Lower lobe of right lung (tissue), 2 donors: ENCODE measurements around the gene NHSL1. TPM values are rescaled to one million over a fixed set of nuclear protein-coding genes. Genes with fewer than 3 reads are reported as not detected.

Experiments
- ATAC-seq, 2 donors: fragments of 200-7000 bp; cut with Tn5 transposase; one replicate each; pipeline ENCODE4 v1.9.1; 2020 to 2022; ENCODE audit warnings: mild to moderate bottlenecking in 2 of 2, moderate library complexity in 2 of 2
- DNase-seq: peaks from one replicate; pipeline ENCODE4 v3.0.0-alpha.2; 2020
- H3K27ac ChIP-seq: fragments of 200-600 bp; one replicate; pipeline ENCODE4 v1.8.0; 2022
- H3K27me3 ChIP-seq: fragments of 200-600 bp; one replicate; pipeline ENCODE4 v1.8.0; 2022; ENCODE audit warnings: low read depth
- H3K36me3 ChIP-seq: fragments of 200-600 bp; one replicate; pipeline ENCODE4 v1.8.0; 2022; ENCODE audit warnings: mild to moderate bottlenecking
- H3K4me1 ChIP-seq: fragments of 200-600 bp; one replicate; pipeline ENCODE4 v1.8.0; 2022
- H3K4me3 ChIP-seq: fragments of 200-600 bp; one replicate; pipeline ENCODE4 v1.8.0; 2022; ENCODE audit warnings: mild to moderate bottlenecking
- H3K9me3 ChIP-seq: fragments of 200-600 bp; one replicate; pipeline ENCODE4 v1.8.0; 2022
- intact Hi-C: fragments of 100-400 bp; cut with DNase I; formaldehyde crosslinking; loops from one replicate; pipeline ENCODE4 v1.11.0; 2022
- total RNA-seq: library from RNA; stranded (reverse); fragmentation: NEBNext Ultra II Directional; extraction: Animal tissue kit (Norgen Biotek cat#: 25700); gene quantifications from one replicate; pipeline ENCODE4 v1.2.1, GENCODE V29; 2021
- TF ChIP-seq, protein P1 (sequence below): fragments of 200-600 bp; IDR thresholded peaks from one replicate; pipeline ENCODE4 v1.8.0; 2022; ENCODE audit warnings: antibody characterized with exemption, mild to moderate bottlenecking
- donor health status: DM: no; HTN: yes; CAD: no; lungs with severe emphysema.

Gene NHSL1
- total RNA-seq, 1 donor from 2014 or later = 63.7 TPM

GRCh38 chr6:138502546-138502945 is 3.3 kb upstream of the NHSL1 start:
- no peak overlapping the region for H3K27ac ChIP-seq
- H3K27me3 ChIP-seq = no peaks in the 10 kb centered on the region
- no peaks in the 10 kb centered on the region for H3K9me3 ChIP-seq
- peaks cover 19% of the 10 kb centered on the region for H3K4me1 ChIP-seq
- H3K36me3 ChIP-seq = no peaks in the 10 kb centered on the region
- TF ChIP-seq, protein P1, sequence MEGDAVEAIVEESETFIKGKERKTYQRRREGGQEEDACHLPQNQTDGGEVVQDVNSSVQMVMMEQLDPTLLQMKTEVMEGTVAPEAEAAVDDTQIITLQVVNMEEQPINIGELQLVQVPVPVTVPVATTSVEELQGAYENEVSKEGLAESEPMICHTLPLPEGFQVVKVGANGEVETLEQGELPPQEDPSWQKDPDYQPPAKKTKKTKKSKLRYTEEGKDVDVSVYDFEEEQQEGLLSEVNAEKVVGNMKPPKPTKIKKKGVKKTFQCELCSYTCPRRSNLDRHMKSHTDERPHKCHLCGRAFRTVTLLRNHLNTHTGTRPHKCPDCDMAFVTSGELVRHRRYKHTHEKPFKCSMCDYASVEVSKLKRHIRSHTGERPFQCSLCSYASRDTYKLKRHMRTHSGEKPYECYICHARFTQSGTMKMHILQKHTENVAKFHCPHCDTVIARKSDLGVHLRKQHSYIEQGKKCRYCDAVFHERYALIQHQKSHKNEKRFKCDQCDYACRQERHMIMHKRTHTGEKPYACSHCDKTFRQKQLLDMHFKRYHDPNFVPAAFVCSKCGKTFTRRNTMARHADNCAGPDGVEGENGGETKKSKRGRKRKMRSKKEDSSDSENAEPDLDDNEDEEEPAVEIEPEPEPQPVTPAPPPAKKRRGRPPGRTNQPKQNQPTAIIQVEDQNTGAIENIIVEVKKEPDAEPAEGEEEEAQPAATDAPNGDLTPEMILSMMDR = no peak
- DNase-seq (no peak), ATAC-seq (no peak)
- intact Hi-C loops = no loop called here
- H3K4me3 ChIP-seq = no peak overlapping the region

DNA sequence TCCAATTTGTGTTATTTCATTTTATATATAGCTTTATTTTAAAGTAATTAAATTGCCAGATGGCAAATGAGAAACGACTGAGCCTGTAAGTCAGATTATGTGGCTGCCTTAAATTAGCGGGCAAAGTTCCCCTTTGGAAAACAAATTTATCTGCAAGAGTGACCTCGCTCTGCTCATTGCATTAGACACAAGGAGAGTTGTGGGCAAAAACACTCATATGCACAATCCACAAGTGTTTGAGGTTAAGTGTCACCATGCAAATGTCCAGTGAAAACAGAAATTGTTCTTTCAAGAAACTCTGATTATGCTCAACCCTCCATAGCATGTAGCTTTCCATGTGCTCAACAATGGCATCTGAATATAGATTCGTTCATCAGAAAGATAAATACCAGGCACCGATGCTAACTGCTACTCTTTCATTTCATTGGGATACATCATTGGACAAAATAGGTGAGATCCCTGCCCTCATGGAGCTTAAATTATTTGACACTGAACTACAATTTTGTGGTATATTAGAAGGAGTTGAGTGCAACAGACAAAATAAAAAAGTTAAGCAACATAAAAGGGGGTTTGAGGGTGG is 1.7 kb upstream of the NHSL1 start:
- TF ChIP-seq, protein P1 = no peak
- intact Hi-C loops = no loop called here
- H3K4me1 ChIP-seq = peaks cover 19% of the 10 kb centered on the region
- no peaks in the 10 kb centered on the region for H3K27me3 ChIP-seq
- no peak overlapping the region for H3K4me3 ChIP-seq
- no peaks in the 10 kb centered on the region for H3K9me3 ChIP-seq
- DNase-seq (no peak), ATAC-seq (no peak)
- H3K27ac ChIP-seq = no peak overlapping the region
- peaks cover under 1% of the 10 kb centered on the region for H3K36me3 ChIP-seq

- H3K27me3 ChIP-seq = no peaks in the 10 kb centered on the region
- intact Hi-C loops = no loop called here
- TF ChIP-seq, protein P1 = no peak
- H3K4me3 ChIP-seq = no peak overlapping the region
- H3K36me3 ChIP-seq = peaks cover 9% of the 10 kb centered on the region
- DNase-seq = no peak
- ATAC-seq = no peak
- no peak overlapping the region for H3K27ac ChIP-seq
- H3K4me1 ChIP-seq = peaks cover 19% of the 10 kb centered on the region
- H3K9me3 ChIP-seq = no peaks in the 10 kb centered on the region
Observed at GRCh38 chr6:138500045-138500665, 861 bp upstream of the NHSL1 start.

DNA sequence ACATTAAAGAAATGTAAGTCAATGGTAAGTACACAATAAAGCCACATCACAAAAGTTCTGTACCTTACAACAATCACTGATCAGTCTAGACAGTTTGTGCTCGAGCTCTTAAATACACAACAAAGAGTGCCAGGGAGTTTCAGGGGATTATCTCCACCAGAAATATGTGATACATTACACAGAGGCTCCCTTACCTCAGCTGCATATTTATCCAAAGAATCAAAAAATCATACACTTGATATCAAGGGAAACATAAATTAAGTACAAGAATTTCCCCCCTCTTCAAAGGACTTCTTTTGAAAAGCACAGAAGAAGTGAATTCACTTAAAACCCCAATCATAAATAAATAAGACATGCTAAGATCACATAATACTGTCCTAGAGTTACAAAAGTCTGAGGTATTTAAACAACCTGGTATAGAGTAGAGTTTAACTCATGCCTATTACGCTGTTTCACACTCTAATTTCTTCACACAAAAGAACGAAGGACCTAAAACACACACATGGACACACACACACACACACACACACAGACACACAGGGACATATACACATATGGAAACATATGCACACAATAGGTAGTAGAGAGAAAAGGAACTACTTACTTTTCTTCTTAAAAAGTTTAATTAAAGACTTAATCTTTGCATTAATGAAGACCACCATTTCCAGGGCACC is 528 bp downstream of the NHSL1 start:
- intact Hi-C loops = no loop called here
- no peak for ATAC-seq
- no peak for DNase-seq
- H3K27ac ChIP-seq = no peak overlapping the region
- TF ChIP-seq, protein P1 = no peak
- H3K27me3 ChIP-seq = no peaks in the 10 kb centered on the region
- H3K36me3 ChIP-seq = peaks cover 13% of the 10 kb centered on the region
- no peaks in the 10 kb centered on the region for H3K9me3 ChIP-seq
- H3K4me3 ChIP-seq = no peak overlapping the region
- peaks cover 19% of the 10 kb centered on the region for H3K4me1 ChIP-seq

DNA sequence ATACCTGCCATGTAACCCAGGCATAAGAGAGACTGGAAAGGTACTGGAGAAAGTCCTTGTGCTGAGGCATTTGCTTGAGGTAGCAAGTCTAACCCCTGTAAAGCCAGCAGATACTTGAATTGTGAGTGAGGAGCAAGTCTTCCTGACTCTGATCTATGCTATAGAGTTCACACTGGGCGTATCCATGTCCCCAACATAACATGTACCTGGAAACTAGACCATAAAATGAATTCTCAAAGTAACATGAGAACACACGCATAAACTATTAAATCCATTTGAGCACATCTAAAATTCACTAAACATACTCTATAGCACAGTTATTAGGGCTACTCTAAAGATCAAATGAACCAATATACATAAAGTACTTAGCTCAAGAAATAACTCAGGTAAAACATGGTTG is 2.0 kb downstream of the NHSL1 start:
- H3K9me3 ChIP-seq = no peaks in the 10 kb centered on the region
- TF ChIP-seq, protein P1 = no peak
- intact Hi-C loops = no loop called here
- no peak overlapping the region for H3K27ac ChIP-seq
- H3K27me3 ChIP-seq = no peaks in the 10 kb centered on the region
- H3K4me1 ChIP-seq = peaks cover 19% of the 10 kb centered on the region
- ATAC-seq (no peak), DNase-seq (no peak)
- H3K36me3 ChIP-seq = peaks cover 13% of the 10 kb centered on the region
- no peak overlapping the region for H3K4me3 ChIP-seq
